ENCODE data around the gene SIPA1L3. TPM values are rescaled to one million over a fixed set of nuclear protein-coding genes. Genes with fewer than 3 reads are reported as not detected.

Gene SIPA1L3
- polyA plus RNA-seq, 1 donor from 2014 or later, result 2.8 TPM

DNA sequence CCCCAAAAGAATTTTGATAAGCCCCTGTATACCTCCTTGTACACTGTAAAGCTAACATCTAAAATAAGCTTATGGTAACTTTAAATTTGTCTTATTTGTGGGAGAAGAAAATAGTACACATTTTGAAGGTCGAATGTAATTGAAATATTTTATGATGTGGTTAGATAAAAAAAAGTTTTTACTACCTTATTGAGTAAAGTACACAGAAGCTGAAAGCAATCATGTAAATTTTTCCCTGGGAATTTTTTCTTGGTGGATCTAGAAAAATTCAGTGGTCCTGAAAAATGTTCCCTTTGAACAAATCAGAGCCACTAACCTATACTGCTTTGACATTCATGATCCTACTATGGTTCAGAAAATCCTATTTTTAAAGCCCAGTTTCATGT, 46.9 kb downstream of the SIPA1L3 start:
- no peak overlapping the region for H3K9ac ChIP-seq (ENCODE audit: low read length)
- H3K27me3 ChIP-seq (ENCODE audit: insufficient read depth, low read depth, low read length), result no peaks in the 10 kb centered on the region
- H2AFZ ChIP-seq (ENCODE audit: low read depth, low read length), result no peak overlapping the region
- no peaks in the 10 kb centered on the region for H3F3A ChIP-seq (ENCODE audit: insufficient read depth, low read length, poor library complexity, severe bottlenecking)
- no peaks in the 10 kb centered on the region for H3K9me2 ChIP-seq (ENCODE audit: insufficient read depth, low read length)
- H4K20me1 ChIP-seq (ENCODE audit: insufficient read depth), result no peaks in the 10 kb centered on the region
- H3K36me3 ChIP-seq (ENCODE audit: insufficient read depth, low read length), result no peaks in the 10 kb centered on the region
- no peak overlapping the region for H3K4me2 ChIP-seq (ENCODE audit: low read length)
- H3K79me2 ChIP-seq (replicated peaks; ENCODE audit: insufficient read depth, low read length), result no peaks in the 10 kb centered on the region
- H3K27ac ChIP-seq (ENCODE audit: low read length), result no peak overlapping the region
- no peak overlapping the region for H3K4me3 ChIP-seq (ENCODE audit: low read length)
- TF ChIP-seq RAD21 (conservative IDR thresholded peaks at IDR 0.05) (no peak), EZH2 (IDR thresholded peaks at IDR 0.05; ENCODE audit: borderline replicate concordance, insufficient read depth, low read length, poor library complexity, severe bottlenecking) (no peak), EP300 (conservative IDR thresholded peaks at IDR 0.05; ENCODE audit: poor library complexity, severe bottlenecking) (no peak), TAF1 (IDR thresholded peaks at IDR 0.05; ENCODE audit: low read depth) (no peak), SMC3 (conservative IDR thresholded peaks at IDR 0.05; ENCODE audit: poor library complexity) (no peak), MXI1 (conservative IDR thresholded peaks at IDR 0.05; ENCODE audit: poor library complexity, severe bottlenecking) (no peak)
- TF ChIP-seq, protein P1, sequence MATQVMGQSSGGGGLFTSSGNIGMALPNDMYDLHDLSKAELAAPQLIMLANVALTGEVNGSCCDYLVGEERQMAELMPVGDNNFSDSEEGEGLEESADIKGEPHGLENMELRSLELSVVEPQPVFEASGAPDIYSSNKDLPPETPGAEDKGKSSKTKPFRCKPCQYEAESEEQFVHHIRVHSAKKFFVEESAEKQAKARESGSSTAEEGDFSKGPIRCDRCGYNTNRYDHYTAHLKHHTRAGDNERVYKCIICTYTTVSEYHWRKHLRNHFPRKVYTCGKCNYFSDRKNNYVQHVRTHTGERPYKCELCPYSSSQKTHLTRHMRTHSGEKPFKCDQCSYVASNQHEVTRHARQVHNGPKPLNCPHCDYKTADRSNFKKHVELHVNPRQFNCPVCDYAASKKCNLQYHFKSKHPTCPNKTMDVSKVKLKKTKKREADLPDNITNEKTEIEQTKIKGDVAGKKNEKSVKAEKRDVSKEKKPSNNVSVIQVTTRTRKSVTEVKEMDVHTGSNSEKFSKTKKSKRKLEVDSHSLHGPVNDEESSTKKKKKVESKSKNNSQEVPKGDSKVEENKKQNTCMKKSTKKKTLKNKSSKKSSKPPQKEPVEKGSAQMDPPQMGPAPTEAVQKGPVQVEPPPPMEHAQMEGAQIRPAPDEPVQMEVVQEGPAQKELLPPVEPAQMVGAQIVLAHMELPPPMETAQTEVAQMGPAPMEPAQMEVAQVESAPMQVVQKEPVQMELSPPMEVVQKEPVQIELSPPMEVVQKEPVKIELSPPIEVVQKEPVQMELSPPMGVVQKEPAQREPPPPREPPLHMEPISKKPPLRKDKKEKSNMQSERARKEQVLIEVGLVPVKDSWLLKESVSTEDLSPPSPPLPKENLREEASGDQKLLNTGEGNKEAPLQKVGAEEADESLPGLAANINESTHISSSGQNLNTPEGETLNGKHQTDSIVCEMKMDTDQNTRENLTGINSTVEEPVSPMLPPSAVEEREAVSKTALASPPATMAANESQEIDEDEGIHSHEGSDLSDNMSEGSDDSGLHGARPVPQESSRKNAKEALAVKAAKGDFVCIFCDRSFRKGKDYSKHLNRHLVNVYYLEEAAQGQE (IDR thresholded peaks at IDR 0.05; ENCODE audit: borderline replicate concordance), result no peak
- TF ChIP-seq, protein P2, sequence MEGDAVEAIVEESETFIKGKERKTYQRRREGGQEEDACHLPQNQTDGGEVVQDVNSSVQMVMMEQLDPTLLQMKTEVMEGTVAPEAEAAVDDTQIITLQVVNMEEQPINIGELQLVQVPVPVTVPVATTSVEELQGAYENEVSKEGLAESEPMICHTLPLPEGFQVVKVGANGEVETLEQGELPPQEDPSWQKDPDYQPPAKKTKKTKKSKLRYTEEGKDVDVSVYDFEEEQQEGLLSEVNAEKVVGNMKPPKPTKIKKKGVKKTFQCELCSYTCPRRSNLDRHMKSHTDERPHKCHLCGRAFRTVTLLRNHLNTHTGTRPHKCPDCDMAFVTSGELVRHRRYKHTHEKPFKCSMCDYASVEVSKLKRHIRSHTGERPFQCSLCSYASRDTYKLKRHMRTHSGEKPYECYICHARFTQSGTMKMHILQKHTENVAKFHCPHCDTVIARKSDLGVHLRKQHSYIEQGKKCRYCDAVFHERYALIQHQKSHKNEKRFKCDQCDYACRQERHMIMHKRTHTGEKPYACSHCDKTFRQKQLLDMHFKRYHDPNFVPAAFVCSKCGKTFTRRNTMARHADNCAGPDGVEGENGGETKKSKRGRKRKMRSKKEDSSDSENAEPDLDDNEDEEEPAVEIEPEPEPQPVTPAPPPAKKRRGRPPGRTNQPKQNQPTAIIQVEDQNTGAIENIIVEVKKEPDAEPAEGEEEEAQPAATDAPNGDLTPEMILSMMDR (IDR thresholded peaks at IDR 0.05; ENCODE audit: poor library complexity, severe bottlenecking), result no peak
- H3K9me3 ChIP-seq (ENCODE audit: low read length), result peaks cover 10% of the 10 kb centered on the region

DNA sequence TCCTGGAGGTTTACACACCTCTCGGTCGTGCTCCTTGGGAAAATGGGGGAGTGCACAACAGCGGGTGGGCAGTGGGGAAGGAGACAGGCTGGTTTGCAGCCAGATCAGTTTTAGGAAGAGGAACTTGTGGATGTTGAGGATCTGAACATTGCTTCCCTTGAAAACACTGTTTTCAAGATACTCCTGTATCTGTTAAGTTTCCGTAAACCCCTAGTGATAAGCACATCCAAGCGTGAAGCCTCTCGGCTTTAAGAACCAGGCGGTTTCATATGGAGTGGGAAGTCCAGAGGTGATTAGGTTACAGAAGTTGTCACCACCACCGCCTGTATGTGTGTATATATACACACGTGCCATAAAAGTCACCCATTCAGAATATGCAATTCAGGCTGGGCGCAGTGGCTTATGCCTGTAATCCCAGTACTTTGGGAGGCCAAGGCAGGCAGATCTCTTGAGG, 47.4 kb downstream of the SIPA1L3 start:
- Histone ChIP-seq H3K9me2 (ENCODE audit: insufficient read depth, low read length) (no peaks in the 10 kb centered on the region), H3K27me3 (ENCODE audit: insufficient read depth, low read depth, low read length) (no peaks in the 10 kb centered on the region), H3K9ac (ENCODE audit: low read length) (no peak overlapping the region), H4K20me1 (ENCODE audit: insufficient read depth) (no peaks in the 10 kb centered on the region), H3K4me3 (ENCODE audit: low read length) (no peak overlapping the region), H3K36me3 (ENCODE audit: insufficient read depth, low read length) (no peaks in the 10 kb centered on the region), H3K79me2 (replicated peaks; ENCODE audit: insufficient read depth, low read length) (no peaks in the 10 kb centered on the region), H3K9me3 (ENCODE audit: low read length) (peaks cover 10% of the 10 kb centered on the region), H3K27ac (ENCODE audit: low read length) (no peak overlapping the region), H3F3A (ENCODE audit: insufficient read depth, low read length, poor library complexity, severe bottlenecking) (no peaks in the 10 kb centered on the region), H3K4me2 (ENCODE audit: low read length) (no peak overlapping the region), H2AFZ (ENCODE audit: low read depth, low read length) (no peak overlapping the region)
- TF ChIP-seq, protein P2 (IDR thresholded peaks at IDR 0.05; ENCODE audit: poor library complexity, severe bottlenecking), result no peak
- TF ChIP-seq EP300 (conservative IDR thresholded peaks at IDR 0.05; ENCODE audit: poor library complexity, severe bottlenecking), result no peak
- no peak for TF ChIP-seq POLR2AphosphoS5 (IDR thresholded peaks at IDR 0.05)
- TF ChIP-seq TAF1 (IDR thresholded peaks at IDR 0.05; ENCODE audit: low read depth), result no peak
- TF ChIP-seq, protein P1 (IDR thresholded peaks at IDR 0.05; ENCODE audit: borderline replicate concordance), result no peak
- no peak for TF ChIP-seq EZH2 (IDR thresholded peaks at IDR 0.05; ENCODE audit: borderline replicate concordance, insufficient read depth, low read length, poor library complexity, severe bottlenecking)
- TF ChIP-seq MXI1 (conservative IDR thresholded peaks at IDR 0.05; ENCODE audit: poor library complexity, severe bottlenecking), result no peak

All from neural cell (in vitro differentiated cells).